Renal pelvis (tissue), 4 donors: ENCODE measurements around the gene RHOA. TPM values are rescaled to one million over a fixed set of nuclear protein-coding genes. Genes with fewer than 3 reads are reported as not detected.
"Not testable (repeated sequence)": the region's sequence is repeated elsewhere in the genome, so short reads cannot be mapped to it uniquely, and the experiment has no call there.

Source experiments
- DNase-seq: peaks from one replicate; pipeline ENCODE4 v3.0.0-alpha.2; 2013
- polyA plus RNA-seq, 3 donors: library from polyadenylated mRNA; unstranded; fragments of 120-200 nt; gene quantifications; one replicate each; pipeline ENCODE4 v1.2.1, GENCODE V29; 2013; ENCODE audit not compliant: insufficient read length in 3 of 3

RHOA gene
- polyA plus RNA-seq, 3 donors = 464 to 540 (median 513) TPM

GRCh38 chr3:49333916-49334633 lies 77.7 kb downstream of the RHOA start:
- no peak for DNase-seq

DNA sequence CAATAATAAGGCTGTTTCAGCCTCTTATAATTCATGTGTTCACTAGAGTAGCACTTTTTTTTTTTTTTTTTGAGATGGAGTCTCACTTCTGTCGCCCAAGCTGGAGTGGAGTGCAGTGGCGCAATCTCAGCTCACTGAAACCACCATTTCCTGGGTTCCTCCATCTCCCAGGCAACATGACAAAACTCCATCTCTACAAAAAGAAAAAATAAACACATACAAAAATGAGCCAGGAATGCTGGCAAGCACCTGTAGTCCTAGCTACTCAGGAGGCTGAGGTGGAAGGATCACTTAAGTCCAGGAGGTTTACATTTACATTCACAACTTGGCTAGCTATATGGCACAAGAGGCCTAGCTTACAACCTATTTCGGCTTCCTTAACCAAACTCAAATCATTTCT lies 78.7 kb downstream of the RHOA start:
- no peak for DNase-seq

GRCh38 chr3:49329186-49329585 lies 82.6 kb downstream of the RHOA start:
- DNase-seq = no peak

- DNase-seq = not testable (repeated sequence)
These were observed 83.4 kb downstream of the RHOA start for GRCh38 chr3:49328350-49328749.

GRCh38 chr3:49327485-49327884 lies 84.3 kb downstream of the RHOA start:
- no peak for DNase-seq

DNA sequence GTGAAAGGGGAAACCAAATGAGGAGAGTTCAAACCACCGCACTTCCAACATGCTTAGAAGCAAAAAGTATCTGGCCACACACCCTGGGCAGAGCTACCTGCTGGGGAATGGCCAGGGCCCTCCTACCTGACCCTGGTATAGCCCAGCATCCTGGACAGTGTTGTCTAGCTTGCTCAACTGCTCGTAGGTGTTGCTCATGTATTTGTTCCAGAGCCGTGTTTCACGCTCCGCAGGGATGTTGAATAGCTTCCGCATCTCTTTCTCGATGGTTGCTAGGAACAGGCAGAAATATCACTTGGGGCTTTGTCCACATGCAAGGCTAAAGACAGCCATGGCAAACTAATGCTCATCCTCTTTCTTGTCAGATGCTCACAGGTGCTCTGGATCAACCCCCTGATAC lies 87.0 kb downstream of the RHOA start:
- no peak for DNase-seq

GRCh38 chr3:49316696-49317457 lies 94.9 kb downstream of the RHOA start:
- DNase-seq = no peak

DNA sequence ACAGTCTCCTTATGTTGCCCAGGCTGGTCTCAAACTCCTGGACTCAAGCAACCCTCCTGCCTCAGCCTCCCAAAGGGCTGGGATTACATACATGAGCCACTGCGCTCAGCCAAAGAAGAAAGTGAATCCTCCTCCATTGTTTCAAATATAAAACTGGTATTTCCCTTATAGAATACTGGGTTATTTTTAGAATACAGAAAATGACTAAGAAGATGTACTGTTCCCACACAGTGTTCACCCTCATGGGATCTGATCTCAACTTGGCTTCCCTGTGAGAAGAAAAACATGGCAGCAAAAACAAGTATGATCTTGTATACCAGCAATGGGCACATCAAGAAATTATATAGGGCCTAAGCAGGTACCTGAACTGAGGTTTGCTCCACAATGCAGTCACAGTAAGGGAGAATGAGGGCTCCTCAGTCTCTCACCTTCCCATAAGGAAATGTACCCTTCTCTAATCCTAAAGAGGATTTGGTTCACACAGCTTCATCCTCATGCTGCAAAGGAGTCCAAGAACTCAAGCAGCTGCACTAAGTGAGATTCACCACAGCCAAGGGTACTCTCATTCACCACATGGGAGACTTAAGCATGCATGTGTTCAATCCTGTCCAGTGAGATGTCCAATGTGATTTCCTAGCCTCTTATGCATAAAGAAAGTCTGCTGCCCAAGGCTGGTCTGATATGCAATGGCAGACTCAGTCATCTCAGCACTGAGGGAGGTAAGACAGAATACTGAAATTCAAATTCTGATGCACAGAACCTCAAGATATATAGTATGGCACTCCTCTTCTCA lies 97.7 kb downstream of the RHOA start:
- DNase-seq = no peak

- no peak for DNase-seq
These were observed 100.5 kb downstream of the RHOA start for GRCh38 chr3:49311283-49311682.

DNA sequence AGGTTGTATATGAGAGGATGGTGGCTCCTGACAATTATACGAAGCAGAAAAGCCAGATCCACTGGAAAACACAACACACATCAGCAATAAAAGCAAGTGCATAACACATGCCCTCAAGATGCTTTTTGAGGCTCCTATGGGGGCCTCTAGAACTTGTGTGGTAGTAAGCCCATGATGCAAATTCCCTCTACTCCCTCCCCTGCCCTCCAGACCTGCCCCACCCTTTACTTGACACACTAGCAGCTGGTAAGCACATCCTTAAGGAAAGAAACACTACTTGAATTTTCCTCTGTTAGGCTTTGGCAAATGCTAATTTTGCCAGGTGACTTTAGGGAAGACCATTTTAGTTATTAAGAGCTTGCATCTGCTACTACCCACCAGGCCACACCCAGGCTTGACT lies 101.1 kb downstream of the RHOA start:
- no peak for DNase-seq

Other genes starting within 250 kb of the RHOA start
- gene CCDC71, start 245.6 kb downstream of the RHOA start, polyA plus RNA-seq = 10 to 100 TPM; 21.8 to 30.2 (median 26.8) TPM
- 10 to 100 TPM; 43.7 to 45.0 (median 44.1) TPM for gene KLHDC8B, start 240.4 kb downstream of the RHOA start, polyA plus RNA-seq
- gene C3orf62, start 134.7 kb downstream of the RHOA start, polyA plus RNA-seq = 10 to 100 TPM in 2 of 3 donors, 1 to 10 TPM in 1; 8.7 to 15.5 (median 14.1) TPM
- 10 to 100 TPM; 58.0 to 78.6 (median 65.9) TPM for gene USP4, start 71.9 kb downstream of the RHOA start, polyA plus RNA-seq
- 100 to 1,000 TPM; 145 to 187 (median 184) TPM for gene GPX1, start 53.6 kb downstream of the RHOA start, polyA plus RNA-seq
- gene TCTA, start 447 bp upstream of the RHOA start, polyA plus RNA-seq = 10 to 100 TPM; 32.5 to 40.4 (median 36.1) TPM
- 10 to 100 TPM; 40.0 to 48.4 (median 43.4) TPM for gene AMT, start 10.5 kb upstream of the RHOA start, polyA plus RNA-seq
- gene NICN1, start 17.3 kb upstream of the RHOA start, polyA plus RNA-seq = 10 to 100 TPM; 22.7 to 27.3 (median 25.5) TPM
- gene DAG1, start 58.3 kb upstream of the RHOA start, polyA plus RNA-seq = 100 to 1,000 TPM; 119 to 120 (median 119) TPM
- gene BSN, start 142.5 kb upstream of the RHOA start, polyA plus RNA-seq = 1 to 10 TPM; 1.6 to 2.1 (median 2.0) TPM